Activated T-cell treated with anti-CD3 and anti-CD28 coated beads, Interleukin-2, amount 50 U/mL, for 24 hours (primary cell): ENCODE measurements around the gene MRPL21.

Source experiments
- DNase-seq: peaks from one replicate; pipeline ENCODE4 v3.0.0-alpha.2; 2020
- H3K27ac Mint-ChIP-seq: 2 replicates; pipeline ENCODE4 v1.8.0; 2020; ENCODE audit warnings: mild to moderate bottlenecking, mixed read lengths
- H3K27me3 Mint-ChIP-seq: 2 replicates; pipeline ENCODE4 v1.8.0; 2020; ENCODE audit warnings: mixed read lengths
- H3K36me3 Mint-ChIP-seq: 2 replicates; pipeline ENCODE4 v1.8.0; 2020; ENCODE audit warnings: low read depth, mixed read lengths
- H3K4me1 Mint-ChIP-seq: 2 replicates; pipeline ENCODE4 v1.8.0; 2020; ENCODE audit warnings: low read depth, mixed read lengths
- H3K4me3 Mint-ChIP-seq: 2 replicates; pipeline ENCODE4 v1.8.0; 2020; ENCODE audit warnings: mild to moderate bottlenecking, moderate library complexity, mixed read lengths
- H3K9me3 Mint-ChIP-seq: 2 replicates; pipeline ENCODE4 v1.8.0; 2020; ENCODE audit warnings: mixed read lengths

MRPL21 gene

DNA sequence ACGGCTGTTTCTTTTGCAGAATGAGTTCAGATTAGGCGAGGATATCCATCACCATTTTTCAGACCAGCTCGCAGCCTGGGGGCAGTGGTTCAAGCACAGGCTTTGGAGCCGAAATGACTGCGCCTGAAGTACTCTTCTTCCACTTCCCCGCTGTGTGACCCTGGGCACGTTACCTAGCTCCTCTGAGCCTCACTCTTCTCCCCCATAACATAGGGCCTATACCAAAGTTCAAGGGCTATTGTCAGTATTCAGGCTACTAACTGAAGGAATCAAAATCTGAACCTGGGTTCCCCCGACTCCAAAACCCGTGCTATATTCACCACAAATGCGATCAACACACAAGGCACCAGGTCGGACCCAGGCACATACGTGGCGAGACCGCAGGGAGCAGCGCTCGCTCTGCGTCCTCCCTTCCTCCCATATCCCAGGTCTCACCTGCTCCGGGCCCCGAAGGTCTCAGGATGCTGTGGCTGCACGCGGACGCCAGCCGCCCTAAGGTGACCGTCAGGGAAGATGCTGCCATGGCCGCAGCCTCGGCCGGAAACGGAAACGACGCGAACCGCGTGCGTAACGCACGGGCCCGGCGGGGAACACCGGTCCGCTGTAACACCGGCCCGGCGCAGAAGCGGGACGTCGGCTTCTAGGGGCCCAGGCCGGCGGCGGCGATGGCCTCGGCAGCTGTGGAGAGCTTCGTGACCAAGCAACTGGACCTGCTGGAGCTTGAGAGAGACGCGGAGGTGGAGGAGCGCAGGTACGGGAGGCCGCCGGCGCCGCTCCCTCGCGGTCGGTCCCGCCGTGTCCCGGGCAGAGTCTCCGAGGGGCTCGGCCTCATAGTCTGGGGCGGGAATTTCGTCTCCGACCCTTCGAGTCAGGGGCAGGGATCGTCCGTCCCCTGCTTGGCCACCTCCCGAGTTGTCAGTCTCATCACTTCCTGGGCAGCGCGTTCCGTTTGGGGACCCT, at the start of gene MRPL21, which contains the start of gene IGHMBP2:
TSS of gene MRPL21 (minus strand) at position 545 of the 960 bp plus-strand sequence. CDS start at position 523, 22 bp downstream.
TSS of gene IGHMBP2 (plus strand) at position 604 of the 960 bp plus-strand sequence. CDS start at position 666, 62 bp downstream.
- no peaks in the 10 kb centered on the region for H3K9me3 Mint-ChIP-seq
- peak within 1 kb of the TSS; percentile 96 for H3K27ac Mint-ChIP-seq
- H3K36me3 Mint-ChIP-seq = peaks cover 82% of the 10 kb centered on the region
- peak; percentile 94 for DNase-seq
- H3K4me1 Mint-ChIP-seq = peaks cover 39% of the 10 kb centered on the region
- H3K4me3 Mint-ChIP-seq = peak within 1 kb of the TSS; percentile 89
- no peaks in the 10 kb centered on the region for H3K27me3 Mint-ChIP-seq

GRCh38 chr11:68950762-68951161, 47.1 kb upstream of the MRPL21 start:
- no peaks in the 10 kb centered on the region for H3K9me3 Mint-ChIP-seq
- H3K27me3 Mint-ChIP-seq = peaks cover 2% of the 10 kb centered on the region
- peaks cover 4% of the 10 kb centered on the region for H3K4me1 Mint-ChIP-seq
- H3K4me3 Mint-ChIP-seq = no peak overlapping the region
- H3K36me3 Mint-ChIP-seq = no peaks in the 10 kb centered on the region
- no peak overlapping the region for H3K27ac Mint-ChIP-seq
- no peak for DNase-seq

GRCh38 chr11:68950270-68950669, 46.6 kb upstream of the MRPL21 start:
- peaks cover 3% of the 10 kb centered on the region for H3K4me1 Mint-ChIP-seq

DNA sequence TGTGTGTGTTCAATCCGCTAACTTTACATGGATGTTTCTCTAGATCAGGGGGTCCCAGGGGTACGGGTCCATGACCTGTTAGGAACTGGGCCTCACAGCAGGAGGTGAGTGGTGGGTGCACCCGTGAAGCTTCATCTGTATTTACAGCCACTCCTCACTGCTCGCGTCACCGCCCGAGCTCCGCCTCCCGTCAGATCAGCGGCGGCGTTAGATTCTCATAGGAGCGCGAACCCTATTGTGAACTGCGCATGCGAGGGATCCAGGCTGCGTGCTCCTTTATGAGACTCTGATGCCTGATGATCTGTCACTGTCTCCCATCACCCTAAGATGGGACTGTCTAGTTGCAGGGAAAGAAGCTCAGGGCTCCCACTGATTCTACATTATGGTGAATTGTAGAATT, 45.3 kb upstream of the MRPL21 start:
- Mint-ChIP-seq H3K9me3 (no peaks in the 10 kb centered on the region), H3K27ac (no peak overlapping the region), H3K4me3 (no peak overlapping the region), H3K27me3 (no peaks in the 10 kb centered on the region), H3K36me3 (no peaks in the 10 kb centered on the region), H3K4me1 (peaks cover 2% of the 10 kb centered on the region)
- DNase-seq = no peak

More at GRCh38 chr11:68950270-68950669, 46.6 kb upstream of the MRPL21 start:
- no peak overlapping the region for H3K4me3 Mint-ChIP-seq
- H3K36me3 Mint-ChIP-seq = no peaks in the 10 kb centered on the region
- no peaks in the 10 kb centered on the region for H3K9me3 Mint-ChIP-seq
- DNase-seq = no peak
- H3K27me3 Mint-ChIP-seq = peaks cover 1% of the 10 kb centered on the region
- no peak overlapping the region for H3K27ac Mint-ChIP-seq

GRCh38 chr11:68948496-68948895, 44.9 kb upstream of the MRPL21 start:
- H3K9me3 Mint-ChIP-seq = no peaks in the 10 kb centered on the region
- no peak overlapping the region for H3K4me3 Mint-ChIP-seq
- no peak overlapping the region for H3K27ac Mint-ChIP-seq
- DNase-seq = no peak
- H3K27me3 Mint-ChIP-seq = no peaks in the 10 kb centered on the region
- H3K36me3 Mint-ChIP-seq = no peaks in the 10 kb centered on the region
- H3K4me1 Mint-ChIP-seq = peaks cover 2% of the 10 kb centered on the region

DNA sequence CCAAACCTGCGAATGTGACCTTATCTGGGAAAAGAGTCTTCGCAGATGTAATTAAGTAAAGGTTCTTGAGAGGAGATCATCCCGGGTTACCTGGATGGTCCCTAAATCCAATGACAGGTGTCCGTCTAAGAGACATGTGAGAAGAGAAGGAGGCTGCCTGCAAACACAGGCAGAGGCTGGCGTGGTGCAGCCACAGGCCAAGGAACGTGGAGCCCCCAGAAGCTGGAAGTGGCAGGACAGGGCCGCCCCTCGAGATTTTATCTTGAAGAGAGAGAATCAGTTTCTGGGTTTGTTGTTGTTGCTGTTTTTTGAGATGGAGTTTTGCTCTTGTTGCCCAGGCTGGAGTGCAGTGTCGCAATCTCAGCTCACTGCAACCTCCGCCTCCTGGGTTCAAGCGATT, 43.5 kb upstream of the MRPL21 start:
- peaks cover 2% of the 10 kb centered on the region for H3K4me1 Mint-ChIP-seq
- H3K36me3 Mint-ChIP-seq = no peaks in the 10 kb centered on the region
- H3K27me3 Mint-ChIP-seq = no peaks in the 10 kb centered on the region
- H3K4me3 Mint-ChIP-seq = no peak overlapping the region
- no peak overlapping the region for H3K27ac Mint-ChIP-seq
- no peak for DNase-seq
- no peaks in the 10 kb centered on the region for H3K9me3 Mint-ChIP-seq

DNA sequence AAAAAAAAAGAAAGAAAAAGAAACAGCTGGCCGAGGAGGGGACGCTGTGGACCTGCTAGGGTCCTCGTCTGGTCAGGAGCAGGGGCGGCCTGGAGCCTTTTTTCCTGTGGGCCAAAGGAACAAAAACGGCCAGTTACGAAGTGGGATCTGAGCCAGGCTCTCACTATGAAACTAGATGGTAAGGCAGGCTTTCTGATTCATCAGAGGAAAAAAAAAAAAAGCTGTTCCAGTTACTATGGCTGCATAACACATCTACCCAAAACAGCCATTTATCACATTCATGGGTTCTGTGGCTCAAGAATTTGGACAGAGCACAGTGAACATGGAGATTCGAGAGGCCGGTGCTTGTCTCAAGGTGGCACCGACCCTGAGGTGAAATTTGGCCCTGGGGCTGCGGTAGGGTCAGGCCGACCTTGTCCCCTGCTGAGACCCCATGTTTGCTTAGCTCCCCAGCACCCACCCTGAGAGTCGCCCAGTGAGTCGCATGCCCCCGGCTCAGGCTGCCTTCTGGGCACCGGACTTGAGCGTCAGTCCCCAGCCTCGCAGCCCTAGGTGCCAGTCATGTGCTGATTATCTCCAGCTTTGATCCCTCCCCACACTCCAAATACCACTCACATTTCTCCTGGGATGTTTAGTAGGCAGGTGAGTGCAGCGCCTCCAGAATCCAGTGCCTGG, 42.9 kb upstream of the MRPL21 start:
- Mint-ChIP-seq H3K4me1 (peaks cover 2% of the 10 kb centered on the region), H3K27me3 (no peaks in the 10 kb centered on the region), H3K9me3 (no peaks in the 10 kb centered on the region), H3K27ac (no peak overlapping the region), H3K4me3 (no peak overlapping the region), H3K36me3 (peaks cover 2% of the 10 kb centered on the region)
- DNase-seq = no peak

DNA sequence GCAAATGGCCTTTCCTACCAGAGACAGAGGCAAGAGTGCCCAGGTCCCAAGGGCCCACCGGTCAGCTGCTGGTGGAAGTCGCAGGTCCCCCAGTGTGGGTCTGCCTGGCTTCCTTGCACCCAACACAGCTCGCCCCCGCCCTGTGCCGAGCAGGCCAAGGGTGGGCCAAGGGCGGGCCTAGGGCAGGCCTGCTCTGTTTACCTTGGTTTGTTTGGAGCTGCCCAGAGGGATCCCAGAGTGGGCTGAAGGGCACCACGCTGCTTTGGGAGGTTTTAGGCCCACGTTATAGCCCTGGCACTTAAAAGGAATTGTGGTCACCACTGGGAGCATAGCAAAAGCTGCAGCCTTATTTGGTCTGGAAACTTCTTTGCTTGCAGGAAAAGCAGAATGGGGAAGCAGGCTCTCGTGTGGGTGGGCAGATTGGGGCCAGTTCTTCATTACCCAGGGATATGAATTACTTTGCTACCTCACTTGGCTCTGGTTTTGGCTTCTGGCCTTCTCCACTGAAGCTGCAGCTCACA, 39.2 kb upstream of the MRPL21 start:
- H3K27me3 Mint-ChIP-seq = no peaks in the 10 kb centered on the region
- H3K4me1 Mint-ChIP-seq = peaks cover 2% of the 10 kb centered on the region
- no peaks in the 10 kb centered on the region for H3K9me3 Mint-ChIP-seq
- no peak overlapping the region for H3K27ac Mint-ChIP-seq
- no peak for DNase-seq
- peaks cover 37% of the 10 kb centered on the region for H3K36me3 Mint-ChIP-seq
- no peak overlapping the region for H3K4me3 Mint-ChIP-seq

DNA sequence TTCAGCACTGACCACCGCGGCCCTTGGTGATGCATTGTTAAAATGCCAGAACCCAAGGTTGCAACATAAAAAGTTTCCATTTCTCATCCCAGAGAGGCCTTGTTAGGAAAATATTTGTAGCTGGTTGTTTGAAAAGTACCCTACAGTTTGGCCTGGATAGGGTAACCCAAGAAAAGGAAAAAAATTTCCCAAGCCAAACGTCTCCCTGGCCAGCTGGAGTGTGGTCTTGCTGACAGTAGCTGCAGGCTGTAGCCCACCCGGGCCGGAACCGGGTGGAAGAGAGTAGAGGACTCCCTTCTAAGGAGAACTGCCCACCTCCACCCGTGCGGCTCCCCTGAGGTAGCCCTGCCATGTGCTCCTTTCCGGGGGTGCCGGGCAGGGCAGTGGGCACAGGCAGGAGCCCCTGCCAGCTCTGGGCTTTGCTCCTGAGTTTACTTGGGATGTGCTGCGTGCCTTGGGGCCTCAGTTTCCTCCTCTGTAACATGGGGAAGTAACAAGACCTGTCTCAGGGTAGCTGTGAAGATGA, 38.5 kb upstream of the MRPL21 start:
- Mint-ChIP-seq H3K27ac (no peak overlapping the region), H3K36me3 (peaks cover 43% of the 10 kb centered on the region)

DNA sequence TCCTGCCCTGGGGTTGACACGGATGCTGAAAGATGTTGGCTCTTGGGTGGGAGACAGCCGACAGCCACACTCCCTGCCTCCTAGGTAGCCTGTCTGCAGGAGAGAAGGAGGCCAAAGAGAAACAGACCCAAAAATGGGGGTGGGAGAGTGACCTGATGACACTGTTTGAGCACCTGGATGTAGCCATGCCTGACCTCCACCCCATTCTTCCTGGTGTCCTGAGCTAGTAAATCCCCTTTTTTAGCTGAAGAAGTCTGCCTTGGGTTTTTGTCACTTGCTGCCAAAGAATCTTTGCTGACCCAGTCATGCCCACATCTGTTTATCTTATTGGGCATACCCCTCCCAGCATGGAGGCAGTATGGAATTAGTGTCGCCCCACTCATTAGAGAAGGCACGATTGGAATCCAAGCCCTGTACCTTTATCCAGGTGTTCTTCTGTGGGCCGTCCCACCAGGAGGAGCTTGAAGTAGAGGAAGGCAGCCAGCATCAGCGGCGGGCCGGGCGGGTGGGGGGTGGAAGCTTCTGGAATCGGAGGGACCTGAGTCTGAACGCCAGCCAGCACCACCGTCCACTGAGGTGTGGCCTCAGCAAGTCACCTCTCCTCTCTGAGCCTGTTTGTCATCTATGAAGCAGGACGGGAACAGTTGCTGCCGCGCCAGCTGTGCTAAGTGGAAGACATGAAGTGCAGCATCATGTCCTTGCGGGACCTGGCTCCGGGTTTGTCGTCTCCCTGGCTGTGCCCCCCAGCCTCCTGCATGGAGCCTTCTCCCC, 37.9 kb upstream of the MRPL21 start:
- no peak for DNase-seq
- Mint-ChIP-seq H3K27ac (no peak overlapping the region), H3K9me3 (no peaks in the 10 kb centered on the region), H3K4me1 (peaks cover 2% of the 10 kb centered on the region), H3K4me3 (no peak overlapping the region), H3K36me3 (peaks cover 49% of the 10 kb centered on the region), H3K27me3 (no peaks in the 10 kb centered on the region)

More for the DNA sequence above, 38.5 kb upstream of the MRPL21 start:
- Mint-ChIP-seq H3K27me3 (no peaks in the 10 kb centered on the region), H3K4me1 (peaks cover 2% of the 10 kb centered on the region), H3K4me3 (no peak overlapping the region), H3K9me3 (no peaks in the 10 kb centered on the region)
- DNase-seq = no peak

GRCh38 chr11:68940651-68941323, 37.2 kb upstream of the MRPL21 start:
- no peak overlapping the region for H3K27ac Mint-ChIP-seq
- peaks cover 1% of the 10 kb centered on the region for H3K4me1 Mint-ChIP-seq
- no peak for DNase-seq
- H3K27me3 Mint-ChIP-seq = no peaks in the 10 kb centered on the region
- peaks cover 56% of the 10 kb centered on the region for H3K36me3 Mint-ChIP-seq
- H3K9me3 Mint-ChIP-seq = no peaks in the 10 kb centered on the region
- no peak overlapping the region for H3K4me3 Mint-ChIP-seq

- H3K4me1 Mint-ChIP-seq = no peaks in the 10 kb centered on the region
- DNase-seq = no peak
- H3K4me3 Mint-ChIP-seq = no peak overlapping the region
- H3K9me3 Mint-ChIP-seq = no peaks in the 10 kb centered on the region
- no peak overlapping the region for H3K27ac Mint-ChIP-seq
- H3K36me3 Mint-ChIP-seq = peaks cover 65% of the 10 kb centered on the region
- H3K27me3 Mint-ChIP-seq = no peaks in the 10 kb centered on the region
Observed at GRCh38 chr11:68939583-68940555, 36.2 kb upstream of the MRPL21 start.
